ENCODE data around the gene ULK3.

The ULK3 gene

GRCh38 chr15:74839526-74840395 lies 3.2 kb downstream of the ULK3 start:
- DNase-seq: no peak

- DNase-seq: no peak
These were observed 4.0 kb downstream of the ULK3 start for GRCh38 chr15:74838746-74839525.

GRCh38 chr15:74838137-74838516 lies 4.8 kb downstream of the ULK3 start:
- DNase-seq: no peak

GRCh38 chr15:74837482-74838136 lies 5.3 kb downstream of the ULK3 start:
- DNase-seq: no peak

- DNase-seq: no peak
These were observed 6.1 kb downstream of the ULK3 start for GRCh38 chr15:74836846-74837245.

- no peak for DNase-seq
These were observed 7.6 kb downstream of the ULK3 start for GRCh38 chr15:74835312-74835823.

- no peak for DNase-seq
These were observed 9.4 kb downstream of the ULK3 start for GRCh38 chr15:74833376-74834107.

- DNase-seq: no peak
These were observed 10.1 kb downstream of the ULK3 start for GRCh38 chr15:74832826-74833225.

- no peak for DNase-seq
These were observed 11.0 kb downstream of the ULK3 start for GRCh38 chr15:74831813-74832495.

GRCh38 chr15:74830868-74831267 lies 12.1 kb downstream of the ULK3 start:
- no peak for DNase-seq

GRCh38 chr15:74829991-74830390 lies 13.0 kb downstream of the ULK3 start:
- no peak for DNase-seq

GRCh38 chr15:74829486-74829885 lies 13.5 kb downstream of the ULK3 start:
- DNase-seq: no peak

- no peak for DNase-seq
These were observed 14.1 kb downstream of the ULK3 start for GRCh38 chr15:74828835-74829234.

GRCh38 chr15:74827614-74828013 lies 15.3 kb downstream of the ULK3 start:
- DNase-seq: no peak

- DNase-seq: no peak
These were observed 16.0 kb downstream of the ULK3 start for GRCh38 chr15:74826921-74827320.

GRCh38 chr15:74826364-74826819 lies 16.6 kb downstream of the ULK3 start, which contains the start of gene CPLX3:
Gene CPLX3, plus strand, starts transcription at chr15:74826627. Its CDS starts 77 bp downstream, at chr15:74826704.
- DNase-seq: peak; percentile 73

- no peak for DNase-seq
These were observed 17.1 kb downstream of the ULK3 start for GRCh38 chr15:74825866-74826265.

GRCh38 chr15:74824976-74825375 lies 18.0 kb downstream of the ULK3 start:
- DNase-seq: no peak

- no peak for DNase-seq
These were observed 19.6 kb downstream of the ULK3 start for GRCh38 chr15:74823324-74823723.

GRCh38 chr15:74822233-74822632 lies 20.7 kb downstream of the ULK3 start:
- DNase-seq: no peak

GRCh38 chr15:74821790-74822158 lies 21.2 kb downstream of the ULK3 start:
- no peak for DNase-seq
